Gastrocnemius medialis (tissue), 4 donors: ENCODE results near the gene SYCP3.

Experiments
- CTCF ChIP-seq, 5 experiments: fragments of 450-650 bp in 3 of 5; fragments of 200-600 bp in 2 of 5; sonication (generic) in 2 of 5; IDR thresholded peaks in 4 of 5; conservative IDR thresholded peaks in 1 of 5; 1 replicate in 4 of 5; 2 replicates in 1 of 5; pipeline ENCODE4 v1.5.1; 2016 to 2019; ENCODE audit warnings: antibody characterized with exemption in 5 of 5, mild to moderate bottlenecking in 3 of 5, moderate library complexity in 3 of 5
- POLR2A ChIP-seq, 2 donors: fragments of 450-650 bp; IDR thresholded peaks; one replicate each; pipeline ENCODE4 v1.6.1; 2017; ENCODE audit warnings: antibody characterized with exemption in 2 of 2, mild to moderate bottlenecking in 2 of 2, moderate library complexity in 2 of 2

- TF ChIP-seq CTCF (IDR thresholded peaks at IDR 0.05 in 4 of 5, conservative IDR thresholded peaks at IDR 0.05 in 1 of 5) (no peak), POLR2A (IDR thresholded peaks at IDR 0.05) (no peak)
These were observed at the start of gene SYCP3 for GRCh38 chr12:101738920-101739665.
